Subcutaneous adipose tissue (tissue), 4 donors: Measurements from ENCODE around the gene CLEC1B. TPM values are rescaled to one million over a fixed set of nuclear protein-coding genes. Genes with fewer than 3 reads are reported as not detected.

Experiments
- CTCF ChIP-seq: fragments of 450-650 bp; IDR thresholded peaks from one replicate; pipeline ENCODE4 v1.5.1; 2016; ENCODE audit warnings: low read depth, mild to moderate bottlenecking, control low read depth, antibody characterized with exemption, moderate library complexity
- total RNA-seq, 4 donors: library from RNA; depleted of rRNA; stranded (reverse); fragments of >200 nt; gene quantifications; one replicate each; pipeline ENCODE4 v1.1.0, GENCODE V29; 2016

Gene CLEC1B
- total RNA-seq: not detected

GRCh38 chr12:9999016-9999415 lies at the start of gene CLEC1B:
Gene CLEC1B, minus strand, starts transcription at chr12:9999121. Its CDS starts 21 bp downstream, at chr12:9999100.
- TF ChIP-seq CTCF: no peak

- TF ChIP-seq CTCF: no peak
Observed at GRCh38 chr12:10048526-10048925, 49.6 kb upstream of the CLEC1B start.

GRCh38 chr12:10042167-10042566 lies 43.2 kb upstream of the CLEC1B start:
- no peak for TF ChIP-seq CTCF

DNA sequence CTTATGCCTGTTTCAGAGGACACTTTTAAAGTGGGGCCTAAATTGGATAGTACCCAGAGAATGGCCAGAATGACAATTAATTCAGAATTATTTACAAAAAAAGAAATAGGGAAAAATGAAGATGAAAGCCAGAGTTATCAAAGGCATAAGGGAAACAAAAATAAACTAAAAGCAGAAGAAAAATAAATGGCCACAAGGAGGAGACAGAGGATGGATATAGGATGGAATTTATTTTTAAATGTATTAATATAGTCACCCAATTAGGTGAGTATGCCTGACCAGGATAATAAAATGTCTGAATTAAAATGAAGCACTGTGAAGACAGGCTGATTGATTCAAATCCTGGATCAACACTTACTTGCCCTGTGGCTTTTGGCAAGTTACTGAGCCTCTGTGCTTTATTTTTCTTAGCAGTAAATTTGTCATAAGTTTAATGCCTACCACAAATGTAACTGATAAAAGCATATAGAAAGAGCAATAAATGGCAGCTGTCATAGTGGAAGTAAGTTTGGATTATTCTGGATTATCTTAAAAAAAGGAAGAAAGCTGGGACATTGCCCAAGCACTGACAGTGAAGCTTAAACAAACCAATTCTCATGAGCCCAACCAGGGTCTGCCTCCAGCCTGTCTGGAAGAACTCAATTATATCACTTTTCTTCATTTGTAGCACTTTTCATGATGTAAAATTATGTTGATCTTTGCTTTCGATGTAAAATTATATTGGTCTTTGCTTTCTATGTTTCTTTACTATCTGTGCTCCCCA lies 35.0 kb upstream of the CLEC1B start:
- no peak for TF ChIP-seq CTCF

GRCh38 chr12:10031771-10032175 lies 32.9 kb upstream of the CLEC1B start:
- no peak for TF ChIP-seq CTCF

- no peak for TF ChIP-seq CTCF
Observed at GRCh38 chr12:10031321-10031720, 32.4 kb upstream of the CLEC1B start.

- TF ChIP-seq CTCF: no peak
Observed at GRCh38 chr12:10030446-10030845, 31.5 kb upstream of the CLEC1B start, which contains the start of gene CLEC9A. Gene CLEC9A, plus strand, starts transcription at chr12:10030682. Its CDS starts 22,006 bp downstream, at chr12:10052688.
